Prostate gland (tissue), 2 donors: Measurements from ENCODE around the gene PRAMEF5. TPM values are rescaled to one million over a fixed set of nuclear protein-coding genes. Genes with fewer than 3 reads are reported as not detected.
"Not testable (repeated sequence)": the region's sequence is repeated elsewhere in the genome, so short reads cannot be mapped to it uniquely, and the experiment has no call there.

Source experiments
- DNase-seq: peaks from one replicate; pipeline ENCODE4 v3.0.0-alpha.2; 2019; ENCODE audit warnings: low spot score
- H3K27ac ChIP-seq, 2 donors: fragments of 200-600 bp; sonication (generic); 2 replicates each; pipeline ENCODE4 v1.5.1; 2017 to 2019
- H3K27me3 ChIP-seq: fragments of 200-600 bp; sonication (generic); replicated peaks from 2 replicates; pipeline ENCODE4 v1.5.1; 2019; ENCODE audit not compliant: insufficient read depth
- H3K36me3 ChIP-seq, 2 donors: fragments of 200-600 bp; sonication (generic); 1 replicate in 1 of 2; 2 replicates in 1 of 2; pipeline versions ENCODE4 v1.5.1 to v1.8.1; 2017 to 2019
- H3K4me1 ChIP-seq: fragments of 200-600 bp; sonication (generic); replicated peaks from 2 replicates; pipeline ENCODE4 v1.5.1; 2019
- H3K4me3 ChIP-seq, 2 donors: fragments of 200-600 bp; sonication (generic); 2 replicates each; pipeline ENCODE4 v1.5.1; 2017 to 2019
- H3K9me3 ChIP-seq: fragments of 200-600 bp; sonication (generic); 2 replicates; pipeline ENCODE4 v1.5.1; 2017
- POLR2A ChIP-seq: fragments of 450-650 bp; IDR thresholded peaks from one replicate; pipeline ENCODE4 v1.6.1; 2016; ENCODE audit warnings: antibody characterized with exemption, mild to moderate bottlenecking
- POLR2AphosphoS5 ChIP-seq: sonication (generic); formaldehyde crosslinking; IDR thresholded peaks from one replicate; pipeline ENCODE4 v1.6.1; 2017; ENCODE audit warnings: antibody characterized with exemption
- WGBS: methylation state at CpG from one replicate; pipeline ENCODE4 v1.1.5; 2018; 5-methylcytosine and 5-hydroxymethylcytosine counted together
- intact Hi-C: fragments of 100-400 bp; cut with DNase I; formaldehyde crosslinking; loops from one replicate; pipeline ENCODE4 v1.14.2; 2022
- total RNA-seq, 2 donors: library from RNA; depleted of rRNA; stranded (reverse); fragments of >200 nt; gene quantifications; one replicate each; pipeline ENCODE4 v1.1.0, GENCODE V29; 2016
- TF ChIP-seq, protein P1 (sequence below), 4 experiments: fragments of 200-600 bp in 2 of 4; fragments of 450-650 bp in 2 of 4; sonication (generic) in 2 of 4; IDR thresholded peaks; 1 replicate in 3 of 4; 2 replicates in 1 of 4; pipeline ENCODE4 v1.5.1; 2016 to 2019; ENCODE audit warnings: antibody characterized with exemption in 4 of 4, mild to moderate bottlenecking in 2 of 4, moderate library complexity in 2 of 4

PRAMEF5 gene
- total RNA-seq, 2 donors from 2014 or later = not detected

DNA sequence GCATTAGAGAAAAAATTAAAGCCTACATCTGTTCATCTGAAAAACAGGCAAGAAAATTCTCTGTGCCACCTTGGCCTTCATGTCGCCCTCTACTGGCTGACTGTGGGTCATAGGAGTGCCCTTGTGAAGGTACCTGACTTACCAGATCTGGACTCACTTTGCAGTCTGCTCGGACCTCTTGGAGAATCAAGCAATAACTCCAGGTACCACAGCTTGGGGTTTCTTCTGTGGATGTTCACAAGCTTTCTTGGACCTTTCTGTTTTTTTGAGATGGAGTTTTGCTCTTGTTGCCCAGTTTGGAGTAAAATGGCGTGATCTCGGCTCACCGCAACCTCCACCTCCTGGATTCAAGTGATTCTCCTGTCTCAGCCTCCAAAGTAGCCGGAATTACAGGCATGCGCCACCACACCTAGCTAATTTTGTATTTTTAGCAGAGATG lies 25.6 kb upstream of the PRAMEF5 start:
- intact Hi-C loops = no loop called here
- Histone ChIP-seq H3K9me3 (no peaks in the 10 kb centered on the region), H3K36me3 (no peaks in the 10 kb centered on the region), H3K4me1 (no peaks in the 10 kb centered on the region), H3K4me3 (no peak overlapping the region), H3K27ac (no peak overlapping the region), H3K27me3 (no peaks in the 10 kb centered on the region)
- DNase-seq = no peak
- 87% methylated on average over 7 of the region's 7 CpGs for WGBS
- TF ChIP-seq POLR2AphosphoS5 (no peak), POLR2A (no peak)
- TF ChIP-seq, protein P1, sequence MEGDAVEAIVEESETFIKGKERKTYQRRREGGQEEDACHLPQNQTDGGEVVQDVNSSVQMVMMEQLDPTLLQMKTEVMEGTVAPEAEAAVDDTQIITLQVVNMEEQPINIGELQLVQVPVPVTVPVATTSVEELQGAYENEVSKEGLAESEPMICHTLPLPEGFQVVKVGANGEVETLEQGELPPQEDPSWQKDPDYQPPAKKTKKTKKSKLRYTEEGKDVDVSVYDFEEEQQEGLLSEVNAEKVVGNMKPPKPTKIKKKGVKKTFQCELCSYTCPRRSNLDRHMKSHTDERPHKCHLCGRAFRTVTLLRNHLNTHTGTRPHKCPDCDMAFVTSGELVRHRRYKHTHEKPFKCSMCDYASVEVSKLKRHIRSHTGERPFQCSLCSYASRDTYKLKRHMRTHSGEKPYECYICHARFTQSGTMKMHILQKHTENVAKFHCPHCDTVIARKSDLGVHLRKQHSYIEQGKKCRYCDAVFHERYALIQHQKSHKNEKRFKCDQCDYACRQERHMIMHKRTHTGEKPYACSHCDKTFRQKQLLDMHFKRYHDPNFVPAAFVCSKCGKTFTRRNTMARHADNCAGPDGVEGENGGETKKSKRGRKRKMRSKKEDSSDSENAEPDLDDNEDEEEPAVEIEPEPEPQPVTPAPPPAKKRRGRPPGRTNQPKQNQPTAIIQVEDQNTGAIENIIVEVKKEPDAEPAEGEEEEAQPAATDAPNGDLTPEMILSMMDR (IDR thresholded peaks at IDR 0.05) = no peak

DNA sequence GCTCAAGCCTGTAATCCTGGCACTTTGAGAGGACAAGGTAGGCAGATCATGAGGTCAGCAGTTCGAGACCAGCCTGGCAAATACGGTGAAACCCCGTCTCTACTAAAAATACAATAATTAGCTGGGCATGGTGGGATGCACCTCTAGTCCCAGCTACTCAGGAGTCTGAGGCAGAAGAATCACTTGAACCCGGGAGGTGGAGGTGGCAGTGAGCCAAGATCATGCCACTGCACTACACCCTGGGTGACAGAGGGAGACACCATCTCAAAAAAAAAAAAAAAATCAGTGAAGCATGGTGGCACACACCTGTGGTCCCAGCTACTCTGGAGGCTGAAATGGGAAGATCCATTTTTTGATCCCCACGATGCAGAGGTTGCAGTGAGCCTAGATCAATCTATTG lies 23.9 kb upstream of the PRAMEF5 start:
- 82% methylated on average over 5 of the region's 5 CpGs for WGBS
- H3K9me3 ChIP-seq, DNase-seq, H3K4me3 ChIP-seq, H3K36me3 ChIP-seq, H3K4me1 ChIP-seq, intact Hi-C loops, H3K27ac ChIP-seq, H3K27me3 ChIP-seq: not testable (repeated sequence)

DNA sequence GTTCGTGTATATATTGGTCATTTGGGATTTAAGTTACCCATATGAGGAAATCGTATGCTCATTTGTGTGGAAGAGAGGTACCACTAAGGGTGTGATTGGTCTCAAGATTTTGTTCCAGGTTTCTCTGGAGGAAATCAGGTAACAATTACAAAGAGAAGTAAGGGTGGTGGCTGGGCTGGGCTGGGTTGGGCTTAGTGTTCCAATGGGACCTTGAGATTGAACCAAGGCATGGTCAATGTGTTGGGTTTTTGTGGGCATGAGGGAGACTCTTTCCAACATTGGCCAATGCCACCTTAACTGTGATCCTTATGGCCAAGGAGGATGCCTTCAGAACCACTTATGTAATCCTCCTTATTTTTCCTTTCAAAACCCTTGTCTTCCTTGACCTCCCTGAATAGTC lies 23.4 kb upstream of the PRAMEF5 start:
- H3K36me3 ChIP-seq, intact Hi-C loops, H3K4me1 ChIP-seq, DNase-seq, H3K9me3 ChIP-seq, H3K27ac ChIP-seq, H3K4me3 ChIP-seq, H3K27me3 ChIP-seq: not testable (repeated sequence)
- WGBS = 79% methylated on average over 2 of the region's 2 CpGs

DNA sequence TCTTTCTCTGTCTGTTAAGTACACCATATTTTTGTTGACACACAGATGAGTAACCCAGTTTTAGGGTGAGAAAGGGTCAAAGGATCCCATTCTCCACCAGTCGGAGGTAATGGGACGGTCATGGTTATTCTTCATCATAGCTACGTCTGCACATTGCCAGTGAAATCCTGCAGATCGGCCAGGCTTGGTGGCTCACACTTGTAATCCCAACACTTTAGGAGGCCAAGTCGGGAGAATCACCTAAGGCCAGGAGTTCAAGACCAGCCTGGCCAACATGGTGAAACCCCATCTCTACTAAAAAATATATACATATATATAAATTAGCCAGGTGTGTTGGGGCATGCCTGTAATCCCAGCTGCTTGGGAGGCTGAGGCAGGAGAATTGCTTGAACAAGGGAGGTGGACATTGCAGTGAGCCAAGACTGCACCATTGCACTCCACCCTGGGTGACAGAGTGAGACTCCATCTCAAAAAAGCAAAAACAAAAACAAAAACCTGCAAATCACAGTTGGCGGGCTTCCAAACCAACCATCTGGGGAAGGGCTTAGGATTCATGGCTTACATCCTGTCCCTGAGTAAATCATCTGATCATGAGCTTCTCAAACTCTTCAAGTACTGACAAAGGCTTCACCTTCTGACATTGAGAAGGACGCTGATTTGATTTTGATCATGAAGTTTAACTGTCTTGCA lies 22.8 kb upstream of the PRAMEF5 start:
- WGBS = 83% methylated on average over 7 of the region's 7 CpGs
- H3K27me3 ChIP-seq, DNase-seq, H3K9me3 ChIP-seq, H3K4me1 ChIP-seq, intact Hi-C loops, H3K36me3 ChIP-seq, H3K4me3 ChIP-seq, H3K27ac ChIP-seq: not testable (repeated sequence)

DNA sequence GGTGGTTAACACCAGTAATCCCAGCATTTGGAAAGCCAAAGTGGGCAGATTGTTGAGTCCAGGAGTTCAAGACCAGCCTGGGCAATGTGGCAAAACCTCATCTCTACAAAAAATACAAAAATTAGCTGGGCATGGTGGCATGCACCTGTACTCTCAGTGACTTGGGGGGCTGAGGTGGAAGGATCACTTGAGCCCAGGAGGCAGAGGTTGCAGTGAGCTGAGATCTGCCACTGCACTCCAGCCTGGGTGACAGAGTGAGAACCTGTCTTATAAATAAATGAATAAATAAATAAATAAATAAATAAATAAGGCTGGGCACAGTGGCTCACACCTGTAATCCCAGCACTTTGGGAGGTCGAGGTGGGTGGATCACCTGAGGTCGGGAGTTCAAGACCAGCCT lies 21.9 kb upstream of the PRAMEF5 start:
- DNase-seq, H3K9me3 ChIP-seq, H3K4me1 ChIP-seq, H3K36me3 ChIP-seq, H3K4me3 ChIP-seq, H3K27me3 ChIP-seq, H3K27ac ChIP-seq, intact Hi-C loops: not testable (repeated sequence)
- 79% methylated on average over 2 of the region's 2 CpGs for WGBS

DNA sequence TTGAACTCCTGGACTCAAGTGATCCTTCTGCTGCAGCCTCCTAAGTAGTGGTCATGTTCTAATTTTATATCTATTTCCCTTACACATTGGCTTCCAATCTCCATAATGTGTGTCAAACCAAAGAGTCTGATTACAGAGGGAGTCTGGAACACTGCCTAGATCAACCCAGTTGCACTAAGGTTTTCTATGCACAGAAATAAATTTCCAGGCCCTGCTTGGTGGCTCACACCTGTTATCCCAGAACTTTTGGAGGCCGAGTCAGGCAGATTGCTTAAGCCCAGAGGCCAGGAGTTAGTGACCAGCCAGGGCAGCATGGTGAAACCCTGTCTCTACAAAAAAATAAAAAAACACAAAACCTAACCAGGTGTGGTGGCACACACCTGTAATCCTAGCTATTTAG lies 19.9 kb upstream of the PRAMEF5 start:
- intact Hi-C loops, DNase-seq, H3K4me3 ChIP-seq, H3K9me3 ChIP-seq, H3K4me1 ChIP-seq, H3K36me3 ChIP-seq, H3K27me3 ChIP-seq, H3K27ac ChIP-seq: not testable (repeated sequence)
- 62% methylated on average over 1 of the region's 1 CpG for WGBS

DNA sequence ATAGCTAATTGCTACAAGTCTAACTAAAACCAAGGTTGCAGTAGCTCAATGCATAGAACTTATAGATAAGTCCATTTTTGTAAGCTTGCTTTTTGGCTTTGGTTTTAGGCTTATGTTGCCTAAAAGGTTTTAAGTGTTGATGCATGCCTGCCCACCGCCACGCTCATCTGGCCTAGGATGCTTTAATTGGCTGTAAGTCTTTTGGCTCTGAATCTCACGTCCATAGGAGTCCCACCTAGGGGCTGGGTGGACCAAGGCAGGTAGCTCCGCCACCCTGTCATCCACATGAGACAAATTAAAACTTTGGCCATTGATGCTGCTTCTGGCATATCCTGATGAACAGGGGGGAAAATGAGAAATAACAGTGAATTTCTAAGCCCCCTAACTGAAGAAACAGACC lies 16.4 kb upstream of the PRAMEF5 start:
- H3K9me3 ChIP-seq, H3K27ac ChIP-seq, intact Hi-C loops, H3K36me3 ChIP-seq, H3K4me1 ChIP-seq, H3K27me3 ChIP-seq, H3K4me3 ChIP-seq, DNase-seq: not testable (repeated sequence)
- WGBS = 69% methylated on average over 4 of the region's 4 CpGs

DNA sequence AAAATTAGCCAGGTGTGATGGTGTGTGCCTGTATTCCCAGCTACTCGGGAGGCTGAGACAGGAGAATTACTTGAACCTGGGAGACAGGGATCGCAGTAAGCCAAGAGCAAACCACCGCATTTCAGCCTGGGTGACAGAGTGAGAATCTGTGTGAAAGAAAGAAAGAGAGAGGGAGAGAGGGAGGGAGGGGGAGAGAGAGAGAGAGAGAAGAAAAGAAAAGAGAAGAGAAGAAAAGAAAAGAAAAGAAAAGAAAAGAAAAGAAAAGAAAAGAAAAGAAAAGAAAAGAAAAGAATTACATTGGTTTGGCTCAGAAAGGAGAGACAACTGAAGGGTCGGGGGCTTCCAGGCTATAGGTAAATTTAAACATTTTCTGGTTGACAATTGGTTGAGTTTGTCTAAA lies 14.4 kb upstream of the PRAMEF5 start:
- DNase-seq, H3K4me3 ChIP-seq, H3K27ac ChIP-seq, H3K9me3 ChIP-seq, H3K27me3 ChIP-seq, intact Hi-C loops, H3K4me1 ChIP-seq, H3K36me3 ChIP-seq: not testable (repeated sequence)
- WGBS = 87% methylated on average over 4 of the region's 4 CpGs

DNA sequence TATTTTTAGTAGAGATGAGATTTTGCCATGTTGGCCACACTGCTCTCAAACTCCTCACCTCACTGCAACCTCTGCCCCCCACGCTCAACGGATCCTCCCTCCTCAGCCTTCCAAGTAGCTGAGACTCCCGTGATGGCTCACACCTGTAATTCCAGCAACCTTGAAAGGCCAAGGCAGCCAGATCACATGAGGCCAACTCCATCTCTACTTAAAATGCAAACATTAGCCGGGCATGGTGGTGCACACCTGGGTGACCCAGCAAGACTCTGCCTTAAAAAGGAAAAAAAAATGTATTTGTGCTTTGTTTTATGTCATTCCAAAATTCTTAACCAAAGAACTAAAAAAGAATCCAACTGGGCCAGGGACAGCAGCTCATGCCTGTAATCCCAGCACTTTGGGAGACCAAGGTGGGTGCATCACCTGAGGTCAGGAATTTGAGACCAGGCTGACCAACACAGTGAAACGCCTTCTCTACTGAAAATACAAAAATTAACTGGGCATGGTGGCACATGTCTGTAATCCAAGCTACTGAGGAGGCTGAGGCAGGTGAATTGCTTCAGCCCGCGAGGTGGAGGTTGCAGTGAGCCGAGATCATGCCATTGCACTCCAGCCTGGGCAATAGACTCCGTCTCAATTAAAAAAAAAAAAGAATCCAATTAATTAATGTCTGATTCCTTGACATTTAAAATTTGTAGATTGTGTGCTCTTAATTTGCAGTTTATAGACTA lies 10.3 kb upstream of the PRAMEF5 start:
- H3K27me3 ChIP-seq, H3K4me1 ChIP-seq, H3K4me3 ChIP-seq, intact Hi-C loops, DNase-seq, H3K36me3 ChIP-seq, H3K27ac ChIP-seq, H3K9me3 ChIP-seq: not testable (repeated sequence)
- 84% methylated on average over 9 of the region's 9 CpGs for WGBS

DNA sequence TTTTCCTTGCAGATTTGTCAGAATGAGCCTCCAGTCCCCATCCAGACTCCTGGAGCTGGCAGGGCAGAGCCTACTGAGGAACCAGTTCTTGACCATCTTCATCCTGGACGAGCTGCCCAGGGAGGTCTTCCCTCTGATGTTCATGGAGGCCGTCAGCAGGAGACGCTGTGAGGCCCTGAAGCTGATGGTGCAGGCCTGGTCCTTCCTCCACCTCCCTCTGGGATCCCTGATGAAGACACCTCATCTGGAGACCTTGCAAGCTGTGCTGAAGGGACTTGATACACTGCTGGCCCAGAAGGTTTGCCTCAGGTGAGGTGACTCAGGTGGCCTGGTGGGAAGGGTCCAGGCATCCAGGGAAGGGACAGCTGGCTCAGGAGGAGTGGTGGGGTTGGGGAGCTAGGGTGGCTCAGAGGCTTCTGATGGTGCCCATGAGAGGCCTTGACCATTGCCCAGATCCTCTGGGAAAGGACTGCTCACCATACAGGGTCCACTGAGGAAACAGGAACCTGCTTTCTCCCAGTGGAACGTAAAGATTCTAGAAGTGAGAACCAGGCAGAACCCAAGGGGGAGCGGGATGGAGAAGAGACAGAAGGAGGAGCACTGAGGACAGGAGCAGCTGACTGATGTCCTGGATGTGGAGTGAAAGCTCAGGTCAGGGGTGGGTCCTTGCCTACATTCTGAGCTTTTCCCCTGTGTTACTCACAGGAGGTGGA lies 8.0 kb upstream of the PRAMEF5 start:
- 92% methylated on average over 5 of the region's 5 CpGs for WGBS
- H3K4me1 ChIP-seq, H3K4me3 ChIP-seq, H3K27me3 ChIP-seq, H3K27ac ChIP-seq, H3K9me3 ChIP-seq, H3K36me3 ChIP-seq, DNase-seq, intact Hi-C loops: not testable (repeated sequence)

DNA sequence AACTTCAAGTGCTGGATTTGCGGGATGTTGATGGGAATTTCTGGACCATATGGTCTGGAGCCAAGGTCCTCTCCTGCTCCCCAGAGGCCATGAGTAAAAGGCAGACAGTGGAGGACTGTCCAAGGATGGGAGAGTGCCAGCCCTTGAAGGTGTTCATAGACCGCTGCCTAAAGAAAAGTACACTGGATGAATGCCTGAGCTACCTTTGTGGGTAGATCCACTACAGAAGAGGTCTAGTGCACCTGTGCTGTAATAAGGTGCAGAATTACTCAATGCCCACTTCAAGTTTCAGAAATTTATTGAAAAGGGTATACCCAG lies 7.5 kb upstream of the PRAMEF5 start:
- H3K9me3 ChIP-seq, intact Hi-C loops, H3K27me3 ChIP-seq, H3K4me3 ChIP-seq, H3K36me3 ChIP-seq, DNase-seq, H3K4me1 ChIP-seq, H3K27ac ChIP-seq: not testable (repeated sequence)
- WGBS = 89% methylated on average over 2 of the region's 2 CpGs
